ENCODE measurements around the gene SOX8.

GRCh38 chr16:999677-1000076 lies 18.1 kb downstream of the SOX8 start:
- TF ChIP-seq CTCF (IDR thresholded peaks at IDR 0.05 in 4 of 5, conservative IDR thresholded peaks at IDR 0.05 in 1 of 5) (no peak), POLR2A (IDR thresholded peaks at IDR 0.05) (no peak)

Measured in gastrocnemius medialis (tissue), 4 donors.